Measurements from ENCODE around the gene FPR1.
"Not testable (repeated sequence)": the region's sequence is repeated elsewhere in the genome, so short reads cannot be mapped to it uniquely, and the experiment has no call there.

DNA sequence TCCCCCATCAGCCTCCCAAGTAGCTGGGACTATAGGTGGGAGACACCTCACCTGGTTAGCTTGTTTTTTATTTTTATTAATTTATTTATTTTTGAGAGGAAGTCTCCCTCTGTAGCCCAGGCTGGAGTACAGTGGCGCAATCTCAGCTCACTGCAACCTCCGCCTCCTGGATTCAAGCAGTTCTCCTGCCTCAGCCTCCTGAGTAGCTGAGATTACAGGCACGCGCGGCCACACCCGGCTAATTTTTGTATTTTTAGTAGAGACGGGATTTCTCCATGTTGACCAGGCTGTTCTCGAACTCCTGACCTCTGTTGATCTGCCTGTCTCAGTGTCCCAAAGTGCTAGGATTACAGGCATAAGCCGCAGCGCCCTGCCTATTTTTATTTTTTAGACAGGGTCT, 13.2 kb downstream of the FPR1 start:
- TF ChIP-seq ARNT (IDR thresholded peaks at IDR 0.05); SUZ12 (IDR thresholded peaks at IDR 0.05); SP1 (IDR thresholded peaks at IDR 0.05); CTBP1 (IDR thresholded peaks at IDR 0.05; ENCODE audit: borderline replicate concordance); BHLHE40 (IDR thresholded peaks at IDR 0.05; ENCODE audit: borderline replicate concordance); LEF1 (IDR thresholded peaks at IDR 0.05; ENCODE audit: borderline replicate concordance); ELF4 (IDR thresholded peaks at IDR 0.05): not testable (repeated sequence)

Measured in HEK293T (cell line).